H9 (cell line): ENCODE data around the gene OTX1. TPM values are rescaled to one million over a fixed set of nuclear protein-coding genes. Genes with fewer than 3 reads are reported as not detected.

Experiments used
- DNase-seq: peaks from one replicate; pipeline ENCODE4 v3.0.0-alpha.2; 2017
- H2AFZ ChIP-seq: one replicate; pipeline ENCODE4 v1.6.1; 2013; ENCODE audit warnings: mild to moderate bottlenecking, low read length, control low read depth, moderate library complexity
- H2AK5ac ChIP-seq: 2 replicates; pipeline ENCODE4 v1.6.1; 2013; ENCODE audit warnings: low read length, control low read depth, mixed read lengths; ENCODE audit not compliant: insufficient read length
- H2BK120ac ChIP-seq: one replicate; pipeline ENCODE4 v1.6.1; 2013; ENCODE audit warnings: low read depth, mild to moderate bottlenecking, low read length, control low read depth, inconsistent platforms; ENCODE audit not compliant: poor library complexity, severe bottlenecking
- H2BK12ac ChIP-seq: 2 replicates; pipeline ENCODE4 v1.6.1; 2013; ENCODE audit warnings: low read length, control low read depth, mixed read lengths, low read depth; ENCODE audit not compliant: insufficient read length
- H2BK15ac ChIP-seq: 2 replicates; pipeline ENCODE4 v1.6.1; 2013; ENCODE audit warnings: low read depth, low read length, control low read depth
- H2BK20ac ChIP-seq: one replicate; pipeline ENCODE4 v1.6.1; 2013; ENCODE audit warnings: low read depth, mild to moderate bottlenecking, low read length, control low read depth, inconsistent platforms; ENCODE audit not compliant: poor library complexity, severe bottlenecking
- H2BK5ac ChIP-seq: 2 replicates; pipeline ENCODE4 v1.6.1; 2013; ENCODE audit warnings: low read length, control low read depth, mixed read lengths; ENCODE audit not compliant: insufficient read length
- H3K14ac ChIP-seq: 2 replicates; pipeline ENCODE4 v1.6.1; 2013; ENCODE audit warnings: low read length, control low read depth; ENCODE audit not compliant: insufficient read depth
- H3K18ac ChIP-seq: 2 replicates; pipeline ENCODE4 v1.6.1; 2013; ENCODE audit warnings: low read depth, mild to moderate bottlenecking, mixed read lengths, low read length, control low read depth; ENCODE audit not compliant: insufficient read length
- H3K23ac ChIP-seq: 2 replicates; pipeline ENCODE4 v1.6.1; 2013; ENCODE audit warnings: low read length, control low read depth, mixed read lengths, low read depth; ENCODE audit not compliant: insufficient read length
- H3K23me2 ChIP-seq: 2 replicates; pipeline ENCODE4 v1.6.1; 2013; ENCODE audit warnings: low read depth, mild to moderate bottlenecking, mixed read lengths, low read length, control low read depth; ENCODE audit not compliant: insufficient read length, poor library complexity, severe bottlenecking
- H3K27ac ChIP-seq: 2 replicates; pipeline ENCODE4 v1.5.1; 2013; ENCODE audit warnings: low read length, control low read depth, mixed read lengths, low read depth; ENCODE audit not compliant: insufficient read length
- H3K27me3 ChIP-seq: 2 replicates; pipeline ENCODE4 v1.6.1; 2013; ENCODE audit warnings: low read length, control low read depth, inconsistent platforms; ENCODE audit not compliant: insufficient read depth
- H3K4ac ChIP-seq: 2 replicates; pipeline ENCODE4 v1.6.1; 2013; ENCODE audit warnings: low read depth, mild to moderate bottlenecking, control low read depth, inconsistent platforms, low read length, moderate library complexity
- H3K4me1 ChIP-seq: 2 replicates; pipeline ENCODE4 v1.6.1; 2013; ENCODE audit warnings: low read length, control low read depth, inconsistent platforms; ENCODE audit not compliant: insufficient read depth
- H3K4me2 ChIP-seq: 2 replicates; pipeline ENCODE4 v1.6.1; 2013; ENCODE audit warnings: low read length, control low read depth, mixed read lengths; ENCODE audit not compliant: insufficient read length, insufficient read depth
- H3K56ac ChIP-seq: 2 replicates; pipeline ENCODE4 v1.6.1; 2013; ENCODE audit warnings: low read depth, mild to moderate bottlenecking, mixed read lengths, low read length, control low read depth; ENCODE audit not compliant: insufficient read length
- H3K79me1 ChIP-seq: 2 replicates; pipeline ENCODE4 v1.6.1; 2013; ENCODE audit warnings: low read depth, mild to moderate bottlenecking, moderate library complexity, low read length, control low read depth, inconsistent platforms; ENCODE audit not compliant: insufficient read depth, poor library complexity, severe bottlenecking
- H3K79me2 ChIP-seq: 2 replicates; pipeline ENCODE4 v1.6.1; 2013; ENCODE audit warnings: low read length, control low read depth, inconsistent platforms; ENCODE audit not compliant: insufficient read depth
- H3K9ac ChIP-seq: 2 replicates; pipeline ENCODE4 v1.6.1; 2013; ENCODE audit warnings: low read length, control low read depth, mixed read lengths; ENCODE audit not compliant: insufficient read length; ENCODE audit errors: extremely low read depth
- H3K9me3 ChIP-seq: one replicate; pipeline ENCODE4 v1.6.1; 2013; ENCODE audit warnings: low read depth, low read length, inconsistent platforms; ENCODE audit not compliant: control insufficient read depth
- H3T11ph ChIP-seq: one replicate; pipeline ENCODE4 v1.6.1; 2013; ENCODE audit warnings: mild to moderate bottlenecking, low read length, control low read depth, inconsistent platforms
- H4K20me1 ChIP-seq: one replicate; pipeline ENCODE4 v1.6.1; 2013; ENCODE audit not compliant: control insufficient read depth, insufficient read length, insufficient read depth
- H4K5ac ChIP-seq: 2 replicates; pipeline ENCODE4 v1.6.1; 2013; ENCODE audit warnings: low read depth, mild to moderate bottlenecking, mixed read lengths, low read length, control low read depth; ENCODE audit not compliant: insufficient read length
- H4K8ac ChIP-seq: replicated peaks from 2 replicates; pipeline ENCODE4 v1.6.1; 2013; ENCODE audit warnings: low read length, control low read depth, mixed read lengths, low read depth; ENCODE audit not compliant: insufficient read length
- H4K91ac ChIP-seq: 2 replicates; pipeline ENCODE4 v1.6.1; 2013; ENCODE audit warnings: low read depth, mild to moderate bottlenecking, moderate library complexity, mixed read lengths, low read length, control low read depth; ENCODE audit not compliant: insufficient read length
- H3K27ac Mint-ChIP-seq, 3 experiments: 2 replicates in 2 of 3; 3 replicates in 1 of 3; pipeline ENCODE4 v1.8.0; 2020 to 2021; ENCODE audit warnings: mixed read lengths in 3 of 3, mild to moderate bottlenecking in 1 of 3, moderate library complexity in 1 of 3
- H3K27me3 Mint-ChIP-seq: 2 replicates; pipeline ENCODE4 v1.8.0; 2021; ENCODE audit warnings: low read depth, mild to moderate bottlenecking, moderate library complexity, mixed read lengths
- H3K36me3 Mint-ChIP-seq, 3 experiments: 2 replicates in 2 of 3; 3 replicates in 1 of 3; pipeline ENCODE4 v1.8.0; 2020 to 2021; ENCODE audit warnings: low read depth in 3 of 3, mixed read lengths in 3 of 3; ENCODE audit not compliant: insufficient read depth in 1 of 3
- H3K4me1 Mint-ChIP-seq, 2 experiments: 2 replicates each; pipeline ENCODE4 v1.8.0; 2020; ENCODE audit warnings: mixed read lengths in 2 of 2
- H3K4me3 Mint-ChIP-seq, 2 experiments: 2 replicates in 1 of 2; 3 replicates in 1 of 2; pipeline ENCODE4 v1.8.0; 2020 to 2021; ENCODE audit warnings: mild to moderate bottlenecking in 2 of 2, mixed read lengths in 2 of 2, moderate library complexity in 1 of 2
- H3K9me3 Mint-ChIP-seq, 2 experiments: 2 replicates in 1 of 2; 3 replicates in 1 of 2; pipeline ENCODE4 v1.8.0; 2020; ENCODE audit warnings: mild to moderate bottlenecking in 2 of 2, mixed read lengths in 2 of 2, moderate library complexity in 1 of 2
- CTCF ChIP-seq: fragments of 200-600 bp; sonication (generic); conservative IDR thresholded peaks from 3 replicates; pipeline ENCODE4 v1.8.0; 2021; ENCODE audit warnings: antibody characterized with exemption, mild to moderate bottlenecking
- total RNA-seq: library from RNA; stranded (reverse); gene quantifications from 2 replicates; pipeline ENCODE4 v1.2.1, GENCODE V29; 2021

Gene OTX1
- total RNA-seq, 1 experiment from 2014 or later: 0.13 TPM

- Histone ChIP-seq H3K27ac (no peak overlapping the region), H2BK120ac (no peak overlapping the region), H3K9me3 (no peaks in the 10 kb centered on the region), H3K4me2 (no peak overlapping the region), H3K79me1 (no peaks in the 10 kb centered on the region), H3K14ac (no peak overlapping the region), H4K20me1 (no peaks in the 10 kb centered on the region), H2BK5ac (no peak overlapping the region), H3K4me1 (no peaks in the 10 kb centered on the region), H3K18ac (no peak overlapping the region), H2AK5ac (no peak overlapping the region), H2AFZ (no peak overlapping the region), H3K23ac (no peak overlapping the region), H3K9ac (no peak overlapping the region), H4K5ac (no peak overlapping the region), H3K79me2 (no peaks in the 10 kb centered on the region), H3K4ac (no peak overlapping the region), H4K91ac (no peak overlapping the region), H4K8ac (no peak overlapping the region), H3K23me2 (no peaks in the 10 kb centered on the region), H3T11ph (no peak overlapping the region), H2BK12ac (no peak overlapping the region), H2BK20ac (no peak overlapping the region), H3K56ac (no peak overlapping the region), H3K27me3 (no peaks in the 10 kb centered on the region), H2BK15ac (no peak overlapping the region)
- Mint-ChIP-seq H3K4me3 (no peak overlapping the region), H3K36me3 (peaks cover 5 to 9% (median 7%) of the 10 kb centered on the region in 3 experiments; a peak in 5 of 7 replicates), H3K9me3 (no peaks in the 10 kb centered on the region), H3K27me3 (no peaks in the 10 kb centered on the region), H3K4me1 (peaks cover 5 to 8% of the 10 kb centered on the region in 2 experiments), H3K27ac (peak overlapping the region in 1 of 3 experiments; percentile 23; a peak in 1 of 7 replicates)
- no peak for TF ChIP-seq CTCF
- no peak for DNase-seq
These were observed 49.1 kb upstream of the OTX1 start for GRCh38 chr2:63001576-63001975.
